MG63 (cell line): ENCODE results near the gene RCSD1. TPM values are rescaled to one million over a fixed set of nuclear protein-coding genes. Genes with fewer than 3 reads are reported as not detected.

Source experiments
- DNase-seq: peaks from one replicate; pipeline ENCODE4 v3.0.0-alpha.2; 2020
- H3K27me3 ChIP-seq: fragments of 250-450 bp; sonication (Bioruptor Pico); 2 replicates; pipeline ENCODE4 v1.5.1; 2020; ENCODE audit warnings: mild to moderate bottlenecking, moderate library complexity
- H3K36me3 ChIP-seq: fragments of 250-450 bp; sonication (Bioruptor Pico); 2 replicates; pipeline ENCODE4 v1.5.1; 2020; ENCODE audit warnings: mild to moderate bottlenecking, moderate library complexity
- H3K4me3 ChIP-seq: fragments of 250-450 bp; sonication (Bioruptor Pico); 2 replicates; pipeline ENCODE4 v1.5.1; 2020; ENCODE audit warnings: mild to moderate bottlenecking, moderate library complexity
- H3K9me3 ChIP-seq: fragments of 250-450 bp; sonication (Bioruptor Pico); 2 replicates; pipeline ENCODE4 v1.5.1; 2020; ENCODE audit warnings: mild to moderate bottlenecking, moderate library complexity
- total RNA-seq: library from RNA; depleted of rRNA; stranded (reverse); fragments of >200 nt; shearing (Covaris generic); gene quantifications from 2 replicates; pipeline ENCODE4 v1.2.3, GENCODE V29; 2014; ENCODE audit warnings: low replicate concordance

RCSD1 gene
- total RNA-seq, 1 experiment from 2014 or later = not detected

DNA sequence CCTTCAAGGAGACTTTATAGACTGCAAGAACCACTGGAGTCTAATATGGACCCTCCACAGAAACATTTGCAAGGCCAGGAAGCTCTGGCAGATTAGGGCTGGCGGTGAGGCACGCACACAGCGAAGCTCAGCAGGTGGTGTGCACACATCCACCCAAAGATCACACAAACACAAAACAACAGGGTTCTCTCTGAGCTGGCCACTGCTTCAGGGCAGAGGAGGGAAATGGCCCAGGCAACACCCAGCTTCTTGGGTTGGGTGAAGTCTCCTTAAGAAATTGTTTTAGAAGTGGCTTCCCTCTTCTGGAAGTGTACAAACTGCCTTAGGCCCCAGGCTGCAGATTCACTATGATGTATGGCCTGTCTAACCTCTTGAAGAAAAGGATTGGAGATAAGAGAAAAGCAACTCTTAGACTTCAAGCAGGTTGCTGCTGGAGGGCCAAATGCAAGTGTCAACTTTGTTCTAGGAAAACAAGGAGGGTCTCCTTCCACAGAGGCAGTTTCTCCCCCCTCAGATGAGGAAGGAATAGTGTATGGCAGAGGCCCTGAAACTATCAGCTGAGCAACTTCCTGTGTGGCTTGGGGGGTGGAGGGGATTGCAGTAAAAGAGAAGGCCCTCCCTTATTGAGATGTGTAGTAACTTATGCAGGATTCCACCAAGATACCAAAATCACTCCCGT, 2.0 kb downstream of the RCSD1 start:
- no peaks in the 10 kb centered on the region for H3K9me3 ChIP-seq
- DNase-seq = no peak
- H3K27me3 ChIP-seq = no peaks in the 10 kb centered on the region
- H3K36me3 ChIP-seq = no peaks in the 10 kb centered on the region
- no peak overlapping the region for H3K4me3 ChIP-seq

DNA sequence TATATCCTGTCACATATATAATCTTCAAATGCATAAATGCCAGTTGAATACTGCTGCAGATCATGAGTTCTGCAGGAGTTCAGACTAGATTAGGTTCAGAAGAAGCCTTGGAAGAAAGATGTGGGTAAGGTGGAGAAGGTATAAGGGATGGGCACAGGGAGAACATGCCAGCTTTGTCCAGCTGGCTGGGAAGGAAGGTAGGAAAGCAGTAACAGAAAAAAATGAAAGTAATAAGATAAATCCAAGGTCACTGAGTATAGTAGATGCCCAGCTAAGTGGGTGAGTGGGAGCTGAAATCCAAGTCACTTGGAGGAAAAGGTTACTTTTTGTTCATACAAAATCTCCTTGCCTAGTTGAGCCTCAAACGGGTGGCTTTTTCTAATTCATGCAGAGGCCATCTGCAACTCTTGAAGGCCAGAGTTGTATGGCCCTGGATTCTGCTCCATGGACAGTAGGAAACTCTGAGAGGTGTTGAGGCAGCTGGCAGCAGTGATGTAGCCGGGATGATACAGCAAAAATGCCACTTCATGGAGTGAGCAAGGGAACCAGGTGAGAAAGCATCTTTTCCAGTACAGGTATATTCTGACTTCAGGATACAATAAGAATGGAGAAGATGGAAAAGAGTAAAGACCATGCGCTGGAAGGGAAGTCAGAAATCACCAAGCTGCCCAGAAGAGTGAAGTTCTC, 3.4 kb downstream of the RCSD1 start:
- no peak for DNase-seq
- H3K36me3 ChIP-seq = no peaks in the 10 kb centered on the region
- no peaks in the 10 kb centered on the region for H3K9me3 ChIP-seq
- no peaks in the 10 kb centered on the region for H3K27me3 ChIP-seq
- H3K4me3 ChIP-seq = no peak overlapping the region

DNA sequence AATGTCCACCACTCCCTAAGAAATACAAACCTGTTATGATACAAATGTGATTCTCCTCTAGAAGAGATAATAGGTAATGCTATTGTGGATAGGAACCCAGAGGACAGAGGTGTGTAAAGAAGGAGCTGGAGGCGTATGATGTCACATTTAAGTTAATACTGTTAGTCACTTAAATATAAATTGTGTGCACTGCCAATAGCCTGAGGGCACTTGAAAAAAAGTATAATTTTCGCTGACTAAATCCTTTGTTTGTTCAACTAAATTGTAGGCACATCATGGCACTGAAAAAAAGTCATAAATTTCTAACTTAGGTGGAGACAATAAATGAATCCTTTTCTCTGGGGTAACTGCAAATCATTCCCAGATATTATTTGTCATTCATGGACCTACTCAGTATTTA, 4.4 kb downstream of the RCSD1 start:
- Histone ChIP-seq H3K9me3 (no peaks in the 10 kb centered on the region), H3K4me3 (no peak overlapping the region), H3K36me3 (no peaks in the 10 kb centered on the region), H3K27me3 (no peaks in the 10 kb centered on the region)
- no peak for DNase-seq

DNA sequence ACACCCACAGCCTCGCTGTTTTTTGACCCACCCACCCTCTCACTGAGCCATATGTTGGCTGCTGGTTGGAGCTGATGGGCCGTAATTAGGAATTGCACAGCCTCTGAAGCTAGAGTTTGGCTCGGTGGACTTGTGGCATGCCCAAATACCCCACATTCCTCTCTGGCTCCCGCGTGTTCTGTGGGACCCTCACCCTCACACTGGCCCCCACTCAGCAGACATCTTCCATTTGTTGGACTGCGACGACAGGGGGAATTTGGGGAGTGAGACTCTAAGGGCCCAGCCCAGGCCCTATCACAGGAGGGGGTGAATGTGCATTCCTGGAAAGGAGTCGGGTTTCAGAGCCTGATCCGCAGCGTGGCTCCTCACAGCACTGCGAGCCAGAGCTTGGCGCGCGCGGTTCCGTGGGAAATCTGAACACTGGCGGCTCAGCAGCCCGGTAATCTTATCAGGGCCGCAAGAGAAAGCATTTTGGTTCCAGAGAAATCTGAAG, 5.2 kb downstream of the RCSD1 start:
- Histone ChIP-seq H3K4me3 (no peak overlapping the region), H3K36me3 (no peaks in the 10 kb centered on the region), H3K27me3 (no peaks in the 10 kb centered on the region), H3K9me3 (no peaks in the 10 kb centered on the region)
- no peak for DNase-seq

DNA sequence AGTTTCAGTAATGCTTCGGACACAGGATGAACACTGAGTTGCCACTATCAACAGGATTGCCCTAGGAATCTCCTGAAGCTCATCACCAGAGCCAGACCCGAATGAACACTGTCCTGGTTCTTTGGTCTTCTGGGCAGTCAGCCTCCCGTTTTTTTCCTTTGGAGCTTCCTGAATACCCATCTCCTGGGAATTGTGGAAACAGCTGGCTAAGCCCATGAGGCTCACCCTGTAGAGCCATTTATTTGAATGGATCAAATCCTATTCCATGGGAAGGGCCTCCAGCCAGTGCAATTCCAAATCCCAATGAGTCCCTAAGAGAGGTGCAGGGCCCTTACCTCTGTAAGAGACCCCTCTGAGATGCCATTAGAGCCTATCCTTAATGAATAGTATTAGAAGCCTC, 5.9 kb downstream of the RCSD1 start:
- no peak overlapping the region for H3K4me3 ChIP-seq
- no peaks in the 10 kb centered on the region for H3K27me3 ChIP-seq
- H3K36me3 ChIP-seq = no peaks in the 10 kb centered on the region
- H3K9me3 ChIP-seq = no peaks in the 10 kb centered on the region
- DNase-seq = no peak

DNA sequence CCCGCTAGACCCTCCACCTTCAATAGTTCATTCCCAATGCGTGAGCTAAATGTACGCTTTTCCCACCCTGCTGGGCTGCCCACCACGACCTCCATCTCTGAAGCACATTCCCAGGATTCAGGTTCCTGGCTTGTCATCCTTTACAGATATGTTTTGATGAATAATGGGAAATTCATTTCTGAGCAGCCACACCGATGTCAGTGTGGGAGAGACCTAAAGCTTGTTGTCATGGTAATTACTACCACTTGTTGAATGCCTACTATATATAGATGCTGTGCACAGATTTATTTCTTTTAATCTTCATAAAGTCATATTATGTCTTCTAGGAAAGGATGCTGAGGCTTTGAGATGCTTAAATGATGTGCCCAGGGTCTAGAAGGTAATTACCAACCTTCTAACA, 8.0 kb downstream of the RCSD1 start:
- no peaks in the 10 kb centered on the region for H3K9me3 ChIP-seq
- no peak overlapping the region for H3K4me3 ChIP-seq
- DNase-seq = no peak
- H3K36me3 ChIP-seq = no peaks in the 10 kb centered on the region
- H3K27me3 ChIP-seq = no peaks in the 10 kb centered on the region

DNA sequence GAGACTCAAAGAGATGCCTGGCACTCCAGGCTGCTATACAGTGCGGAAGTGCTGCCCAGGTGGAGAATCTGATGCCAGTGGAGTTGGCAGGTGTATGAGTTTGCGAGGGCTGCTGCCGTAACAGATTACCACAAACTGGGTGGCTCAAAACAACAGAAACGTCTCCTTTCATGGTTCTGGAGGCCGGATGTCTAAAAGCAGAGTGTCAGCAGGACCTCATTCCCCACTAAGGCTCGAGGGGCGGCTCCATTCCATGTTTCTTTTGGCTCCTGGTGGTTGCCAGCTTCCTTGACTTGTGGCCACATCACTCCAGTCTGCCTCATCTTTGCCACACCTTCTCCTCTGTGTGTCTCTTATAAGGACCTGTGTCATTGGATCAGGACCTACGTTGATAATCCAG, 10.0 kb downstream of the RCSD1 start:
- DNase-seq = no peak
- H3K4me3 ChIP-seq = no peak overlapping the region

DNA sequence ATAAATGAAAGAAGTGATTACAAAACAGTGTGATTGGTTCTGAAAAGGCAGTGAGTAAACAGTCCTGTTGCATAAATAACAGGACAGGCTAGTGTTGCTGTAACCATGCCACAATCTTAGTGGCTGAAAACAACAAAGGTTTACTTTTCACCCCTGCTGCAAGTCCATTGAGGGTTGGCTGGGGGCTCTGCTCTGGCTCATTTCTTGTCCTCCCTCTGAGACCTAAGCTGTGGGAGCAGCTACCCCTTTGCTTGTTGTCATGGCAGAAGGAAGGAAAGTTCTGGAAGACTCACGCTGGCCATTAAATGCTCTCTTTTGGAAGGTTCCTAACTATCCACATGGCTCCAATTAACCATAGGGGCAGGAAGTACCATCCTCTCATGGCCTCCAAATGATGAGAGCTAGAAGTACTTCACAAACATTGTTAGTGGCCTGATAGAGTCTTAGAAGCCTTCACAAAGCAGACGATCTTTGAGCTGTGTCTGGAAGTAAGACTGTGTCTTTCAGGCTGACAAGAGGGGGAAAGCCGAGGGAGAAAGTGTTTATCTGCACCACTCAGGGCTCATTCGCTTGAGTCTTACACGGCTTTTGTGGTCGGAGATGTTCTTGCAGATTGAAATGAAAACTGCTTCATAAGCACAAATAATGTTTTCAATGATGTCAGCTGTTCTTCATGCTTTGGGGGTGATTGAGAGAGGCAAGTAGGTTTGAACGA, 11.9 kb downstream of the RCSD1 start:
- no peak for DNase-seq
- Histone ChIP-seq H3K36me3 (no peaks in the 10 kb centered on the region), H3K27me3 (no peaks in the 10 kb centered on the region), H3K9me3 (no peaks in the 10 kb centered on the region), H3K4me3 (no peak overlapping the region)

More for the DNA sequence above, 10.0 kb downstream of the RCSD1 start:
- Histone ChIP-seq H3K9me3 (no peaks in the 10 kb centered on the region), H3K36me3 (no peaks in the 10 kb centered on the region), H3K27me3 (no peaks in the 10 kb centered on the region)

DNA sequence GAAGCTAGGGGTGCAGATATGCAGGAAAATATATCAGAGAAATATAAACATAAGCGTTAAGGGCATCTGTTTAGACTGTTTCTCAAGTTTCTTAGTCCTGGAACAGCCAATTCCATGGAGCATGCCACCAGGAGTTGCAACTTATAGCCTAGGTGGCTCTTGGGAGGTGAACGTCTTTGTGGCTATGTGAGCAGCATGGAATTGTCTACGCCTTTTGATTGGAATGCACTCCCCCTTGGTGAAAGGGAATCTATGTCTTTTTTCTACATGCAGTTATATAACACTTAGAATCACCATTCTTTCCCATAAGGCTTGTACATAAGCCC, 12.4 kb downstream of the RCSD1 start:
- Histone ChIP-seq H3K4me3 (no peak overlapping the region), H3K36me3 (no peaks in the 10 kb centered on the region), H3K9me3 (no peaks in the 10 kb centered on the region), H3K27me3 (no peaks in the 10 kb centered on the region)
- no peak for DNase-seq

DNA sequence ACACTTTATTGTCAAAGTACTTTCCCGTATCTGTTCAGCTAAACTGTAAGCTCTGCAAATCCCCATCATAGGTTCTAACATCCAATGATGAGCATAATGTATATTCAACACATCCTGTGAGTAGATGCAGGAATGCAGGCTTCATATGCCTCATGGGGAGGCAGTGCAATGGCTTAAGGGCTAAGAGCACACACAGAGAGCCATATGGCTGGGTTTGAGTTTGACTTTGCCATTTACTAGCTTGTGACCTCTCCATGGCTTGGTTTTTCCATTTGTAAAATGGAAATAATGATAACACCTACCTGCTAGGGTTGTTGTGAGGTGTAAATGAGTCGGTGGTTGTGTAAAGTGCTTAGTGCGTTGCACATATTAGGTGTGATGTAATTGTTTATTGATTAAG, 13.4 kb downstream of the RCSD1 start:
- H3K27me3 ChIP-seq = no peaks in the 10 kb centered on the region

DNA sequence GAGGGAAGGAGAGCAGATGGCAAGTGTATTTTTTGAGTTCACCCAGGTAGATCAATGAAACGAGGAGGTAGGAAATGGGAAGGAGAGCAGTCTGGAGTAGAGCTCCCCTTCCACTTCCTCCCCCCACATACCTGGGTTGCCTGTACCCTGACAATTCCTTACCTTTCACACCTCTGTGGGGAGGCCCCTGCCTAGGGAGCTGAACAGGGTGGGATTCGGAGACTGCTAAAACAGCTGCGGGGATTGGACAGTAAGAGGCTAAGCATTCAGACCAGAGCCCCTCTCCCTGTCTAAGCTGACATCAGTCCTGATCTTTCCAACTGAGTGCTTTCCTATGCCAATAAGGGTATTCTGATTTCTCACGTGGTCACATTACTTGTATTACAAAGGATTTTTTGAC, 14.5 kb downstream of the RCSD1 start:
- no peaks in the 10 kb centered on the region for H3K27me3 ChIP-seq
- DNase-seq = no peak
- H3K4me3 ChIP-seq = no peak overlapping the region
- no peaks in the 10 kb centered on the region for H3K9me3 ChIP-seq
- no peaks in the 10 kb centered on the region for H3K36me3 ChIP-seq

More for the DNA sequence above, 13.4 kb downstream of the RCSD1 start:
- DNase-seq = no peak
- Histone ChIP-seq H3K4me3 (no peak overlapping the region), H3K9me3 (no peaks in the 10 kb centered on the region), H3K36me3 (no peaks in the 10 kb centered on the region)

DNA sequence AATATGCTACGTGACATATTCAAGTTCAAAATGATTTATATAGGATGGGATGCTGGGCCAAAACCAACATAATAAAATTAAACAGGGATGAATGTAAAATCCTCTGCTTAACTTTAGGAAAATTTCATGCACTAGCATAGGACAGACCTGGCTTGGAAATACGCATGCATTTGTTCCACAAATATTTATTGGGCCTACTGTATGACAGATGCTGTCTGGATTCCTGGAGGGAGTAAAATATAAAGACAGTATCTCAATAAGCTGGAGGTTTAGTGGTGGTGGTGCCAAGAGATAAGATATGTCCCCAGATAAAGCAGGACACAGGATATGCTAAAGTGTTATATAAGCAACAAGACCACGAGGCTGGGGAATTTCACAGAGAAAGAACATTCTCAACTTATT, 15.1 kb downstream of the RCSD1 start:
- no peak for DNase-seq
- Histone ChIP-seq H3K27me3 (no peaks in the 10 kb centered on the region), H3K9me3 (no peaks in the 10 kb centered on the region), H3K36me3 (no peaks in the 10 kb centered on the region), H3K4me3 (no peak overlapping the region)

DNA sequence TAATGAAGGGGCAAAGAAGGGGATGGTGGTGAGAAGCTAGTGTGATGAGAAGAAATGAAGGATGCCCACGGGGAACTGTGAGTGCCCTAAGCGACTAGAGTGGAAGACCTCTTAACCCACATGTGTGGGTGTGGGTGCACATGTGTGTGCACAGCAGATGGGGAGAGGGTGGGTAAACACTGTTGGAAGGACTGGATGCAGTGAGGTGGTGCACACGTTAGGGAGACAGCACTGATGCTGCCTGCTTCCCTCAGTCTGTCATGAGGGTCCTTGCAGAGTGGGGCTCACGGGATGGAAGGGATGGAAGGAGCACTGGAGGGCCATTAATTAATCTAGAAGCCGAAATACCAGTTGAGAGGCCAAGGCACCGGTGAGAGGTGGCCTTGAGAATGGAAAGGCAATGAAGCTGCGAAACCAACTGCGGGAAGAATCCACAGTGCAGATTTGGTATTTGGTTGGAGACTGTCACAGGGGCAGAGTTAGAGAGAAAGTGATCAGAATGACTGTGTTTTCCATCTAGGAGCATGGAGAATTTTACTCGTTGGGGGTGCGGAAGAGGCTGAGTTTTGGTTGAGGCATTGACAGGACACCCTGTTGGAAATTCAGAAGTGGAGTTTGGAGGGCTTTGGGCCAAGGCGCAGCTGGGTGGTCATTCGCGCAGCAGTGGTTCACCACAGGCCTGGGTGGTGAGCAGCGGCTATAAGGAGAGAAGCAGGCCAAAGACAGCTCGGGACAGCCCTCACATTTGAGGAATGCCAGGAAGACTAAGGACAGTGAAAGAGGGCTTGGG, 15.8 kb downstream of the RCSD1 start:
- no peak for DNase-seq
- no peak overlapping the region for H3K4me3 ChIP-seq
- H3K27me3 ChIP-seq = no peaks in the 10 kb centered on the region
- no peaks in the 10 kb centered on the region for H3K36me3 ChIP-seq
- H3K9me3 ChIP-seq = no peaks in the 10 kb centered on the region

DNA sequence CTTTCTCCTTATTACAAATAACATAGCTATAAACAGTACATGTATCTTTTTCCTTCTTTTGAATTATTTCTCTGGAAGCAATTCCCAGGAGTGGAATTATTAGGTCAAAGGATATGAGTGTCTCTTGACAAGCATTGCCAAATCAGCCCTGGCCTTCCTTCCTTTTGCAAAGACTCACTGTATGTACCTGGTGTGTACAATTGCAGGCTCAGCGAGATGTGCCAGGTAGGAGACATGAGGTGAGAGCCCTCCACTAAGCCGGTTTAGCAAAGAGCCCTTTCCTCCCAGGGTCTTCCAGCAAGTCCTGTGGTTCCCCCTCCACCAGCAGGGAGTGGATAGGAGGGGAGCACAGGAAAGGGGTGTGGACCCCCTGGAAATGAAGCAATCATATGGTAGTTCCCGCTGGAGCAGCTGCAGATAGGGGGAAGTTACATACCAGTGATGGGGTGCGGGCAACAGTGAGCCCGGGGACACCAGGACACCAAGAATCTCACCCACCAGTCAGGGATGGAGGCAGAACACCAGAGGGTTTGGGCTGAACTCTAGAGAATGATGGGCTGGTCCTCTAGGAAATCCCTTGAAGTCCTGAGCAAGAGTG, 18.3 kb downstream of the RCSD1 start:
- H3K4me3 ChIP-seq = no peak overlapping the region
- no peaks in the 10 kb centered on the region for H3K27me3 ChIP-seq
- H3K36me3 ChIP-seq = no peaks in the 10 kb centered on the region
- no peak for DNase-seq
- no peaks in the 10 kb centered on the region for H3K9me3 ChIP-seq

DNA sequence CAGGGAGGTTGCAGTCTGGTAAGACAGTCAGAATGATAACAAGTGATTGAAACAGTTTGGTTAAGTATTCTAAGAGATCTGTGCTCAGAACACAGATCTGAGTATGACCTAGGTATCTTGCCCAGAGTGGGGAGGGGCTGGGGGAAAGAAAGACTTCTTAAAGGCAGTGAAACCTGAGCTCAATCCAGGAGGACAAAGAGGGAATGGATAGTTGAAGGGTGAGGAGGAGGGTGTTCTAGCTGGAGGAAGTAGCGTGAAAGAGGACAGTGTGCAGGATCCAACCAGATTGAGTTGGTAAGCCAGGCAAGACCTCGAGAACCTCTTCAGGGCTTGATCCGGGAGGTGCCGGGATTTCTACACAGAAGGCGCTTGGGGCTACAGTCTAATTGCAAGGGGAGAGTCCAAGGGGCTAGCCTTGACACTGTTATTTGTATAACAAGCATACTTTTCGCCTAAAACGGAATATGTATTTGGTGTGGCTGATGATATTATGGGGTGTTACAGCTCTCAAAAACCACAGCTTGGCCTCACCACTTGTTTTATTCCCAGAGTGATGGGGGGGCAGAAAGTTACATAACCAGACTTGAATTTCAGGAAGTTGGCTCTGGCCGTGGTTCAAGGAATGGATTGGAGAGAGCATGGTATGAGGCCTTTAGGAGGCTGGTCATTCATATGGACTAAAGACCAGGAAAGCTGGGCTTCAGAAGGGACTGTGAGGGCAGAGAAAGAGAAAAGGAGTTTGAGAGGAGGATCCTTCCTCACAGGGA, 19.1 kb downstream of the RCSD1 start:
- H3K36me3 ChIP-seq = no peaks in the 10 kb centered on the region
- peak; percentile 30 for DNase-seq
- H3K27me3 ChIP-seq = no peaks in the 10 kb centered on the region
- no peaks in the 10 kb centered on the region for H3K9me3 ChIP-seq
- H3K4me3 ChIP-seq = no peak overlapping the region
